Spleen (tissue), 7 donors: ENCODE results near the gene PALM.

Source experiments
- CTCF ChIP-seq, 11 experiments: fragments of 200-600 bp in 7 of 11; fragments of 450-650 bp in 4 of 11; sonication (generic) in 4 of 11; IDR thresholded peaks in 8 of 11; conservative IDR thresholded peaks in 3 of 11; 1 replicate in 7 of 11; 2 replicates in 4 of 11; pipeline versions ENCODE4 v1.4.0 to v1.8.0; 2016 to 2021; ENCODE audit warnings: antibody characterized with exemption in 11 of 11, inconsistent platforms in 4 of 11, mild to moderate bottlenecking in 1 of 11
- POLR2A ChIP-seq, 3 donors: fragments of 450-650 bp; IDR thresholded peaks; one replicate each; pipeline ENCODE4 v1.5.1; 2017; ENCODE audit warnings: antibody characterized with exemption in 3 of 3, mild to moderate bottlenecking in 1 of 3
- POLR2AphosphoS5 ChIP-seq, 3 donors: sonication (generic); formaldehyde crosslinking; IDR thresholded peaks; one replicate each; pipeline ENCODE4 v1.5.1; 2017; ENCODE audit warnings: antibody characterized with exemption in 3 of 3
- donor health status: DM: no; HTN: no; CAD: no; lungs with moderate emphysema.
- donor health status: DM: no; HTN: no; CAD: no.
- donor health status: DM: no; HTN: no; CAD: no.

GRCh38 chr19:742540-743075 lies 33.9 kb downstream of the PALM start:
- TF ChIP-seq CTCF (IDR thresholded peaks at IDR 0.05 in 8 of 11, conservative IDR thresholded peaks at IDR 0.05 in 3 of 11) (no peak), POLR2A (IDR thresholded peaks at IDR 0.05) (no peak), POLR2AphosphoS5 (IDR thresholded peaks at IDR 0.05) (no peak)
